Activated CD8-positive, alpha-beta memory T cell treated with anti-CD3 and anti-CD28 coated beads for 24 hours (primary cell): Measurements from ENCODE around the gene ANXA2.

Experiments used
- DNase-seq: peaks from one replicate; pipeline ENCODE4 v3.0.0-alpha.2; 2020

ANXA2 gene

DNA sequence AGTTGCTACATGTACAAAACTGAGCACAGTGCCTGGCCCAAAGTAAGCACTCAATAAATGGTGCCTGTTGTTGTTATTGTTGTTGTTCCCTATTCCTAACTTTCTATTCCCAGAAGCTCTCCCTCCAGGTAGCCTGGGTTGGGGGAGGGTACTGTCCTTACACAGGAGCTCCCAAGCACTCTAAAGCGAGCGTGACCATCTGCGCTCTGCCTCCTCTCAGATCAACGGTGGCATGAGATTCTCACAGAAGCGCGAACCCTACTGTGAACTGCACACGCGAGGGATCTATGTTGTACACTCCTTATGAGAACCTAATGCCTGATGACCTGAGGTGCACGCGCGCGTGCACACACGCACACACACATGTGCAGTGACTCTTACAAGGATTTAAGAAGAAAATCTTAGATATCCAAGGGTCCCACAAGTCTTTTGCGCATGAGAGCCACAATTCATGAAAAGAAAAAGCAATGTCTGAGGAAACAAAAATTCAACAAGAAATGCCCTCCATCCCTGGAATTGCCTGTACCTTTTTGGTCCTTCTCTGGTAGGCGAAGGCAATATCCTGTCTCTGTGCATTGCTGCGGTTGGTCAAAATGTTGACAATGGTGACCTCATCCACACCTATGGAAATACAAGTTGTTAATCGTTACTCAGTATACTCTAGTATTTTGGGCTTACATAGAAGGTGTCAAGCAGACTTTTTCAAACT, 33.7 kb downstream of the ANXA2 start:
- DNase-seq, result no peak

DNA sequence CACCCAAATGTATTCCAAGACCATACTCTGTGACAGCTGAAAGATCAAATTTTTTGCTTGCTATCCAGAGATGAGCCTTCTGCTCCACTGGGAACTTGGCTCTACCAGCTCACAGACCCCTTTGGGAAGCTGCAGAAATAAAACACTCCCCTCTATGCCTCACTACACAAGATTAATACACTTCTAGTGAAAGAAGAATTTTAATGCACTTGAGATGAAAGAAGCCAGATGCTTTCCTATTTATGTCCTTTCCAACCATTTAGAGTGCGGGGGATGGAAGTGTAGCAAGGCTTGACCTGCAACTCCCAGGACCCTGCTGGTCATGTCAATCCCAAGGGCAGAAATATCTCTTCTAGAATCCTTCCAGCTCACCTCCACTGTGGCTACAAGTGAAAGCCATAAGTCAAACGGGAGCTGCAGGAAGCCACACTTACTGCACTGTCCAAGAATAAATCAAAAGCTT, 34.7 kb downstream of the ANXA2 start:
- DNase-seq, result no peak

DNA sequence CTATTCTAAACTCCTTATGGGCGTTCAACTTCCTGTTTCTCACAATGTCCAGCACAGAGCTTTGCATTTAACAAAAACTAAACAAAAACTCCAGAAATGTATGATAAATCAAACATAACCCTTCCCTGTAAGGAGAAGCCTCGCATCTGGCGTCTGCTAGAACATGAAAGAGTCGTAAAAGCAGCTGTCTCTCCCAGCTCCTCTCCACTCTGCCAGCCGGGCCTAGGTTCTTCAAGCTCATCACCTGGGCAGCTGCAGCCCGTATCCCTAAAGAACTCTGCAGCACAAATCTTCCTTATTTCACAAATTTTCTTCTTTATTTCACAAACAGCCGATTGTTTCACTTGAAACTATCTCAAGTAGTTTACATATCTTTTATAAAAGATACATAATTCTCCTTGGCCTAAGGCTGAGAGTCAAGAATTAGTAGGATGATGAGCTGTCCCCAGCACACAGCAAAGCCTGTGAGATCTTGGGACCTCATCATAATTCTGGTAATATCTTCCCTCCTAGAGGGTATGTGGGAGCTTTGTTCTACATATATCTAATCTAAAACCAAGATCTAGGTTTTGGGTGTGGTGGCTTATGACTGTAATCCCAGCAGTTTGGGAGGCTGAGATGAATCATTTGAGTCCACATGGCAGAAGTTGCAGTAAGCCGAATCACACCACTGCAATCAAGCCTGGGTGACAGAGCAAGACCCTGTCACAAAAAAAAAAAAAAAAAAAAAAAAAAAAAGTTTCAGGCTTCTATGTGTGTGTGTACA, 35.3 kb downstream of the ANXA2 start:
- no peak for DNase-seq

DNA sequence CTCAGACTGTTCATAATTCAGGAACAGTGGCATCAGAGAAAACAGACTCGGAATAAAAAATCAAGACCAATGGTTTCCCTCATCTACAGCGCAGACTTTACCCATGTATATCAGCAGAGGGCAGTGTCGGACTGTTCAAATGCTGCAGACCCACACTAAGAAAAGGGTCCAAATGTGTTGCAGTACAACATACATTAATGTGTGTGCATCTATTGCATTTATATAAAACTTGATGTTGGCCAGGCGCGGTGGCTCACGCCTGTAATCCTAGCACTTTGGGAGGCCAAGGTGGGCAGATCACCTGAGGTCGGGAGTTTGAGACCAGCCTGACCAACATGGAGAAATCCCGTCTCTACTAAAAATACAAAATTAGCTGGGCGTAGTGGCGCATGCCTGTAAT, 38.0 kb downstream of the ANXA2 start:
- peak; percentile 70 for DNase-seq

DNA sequence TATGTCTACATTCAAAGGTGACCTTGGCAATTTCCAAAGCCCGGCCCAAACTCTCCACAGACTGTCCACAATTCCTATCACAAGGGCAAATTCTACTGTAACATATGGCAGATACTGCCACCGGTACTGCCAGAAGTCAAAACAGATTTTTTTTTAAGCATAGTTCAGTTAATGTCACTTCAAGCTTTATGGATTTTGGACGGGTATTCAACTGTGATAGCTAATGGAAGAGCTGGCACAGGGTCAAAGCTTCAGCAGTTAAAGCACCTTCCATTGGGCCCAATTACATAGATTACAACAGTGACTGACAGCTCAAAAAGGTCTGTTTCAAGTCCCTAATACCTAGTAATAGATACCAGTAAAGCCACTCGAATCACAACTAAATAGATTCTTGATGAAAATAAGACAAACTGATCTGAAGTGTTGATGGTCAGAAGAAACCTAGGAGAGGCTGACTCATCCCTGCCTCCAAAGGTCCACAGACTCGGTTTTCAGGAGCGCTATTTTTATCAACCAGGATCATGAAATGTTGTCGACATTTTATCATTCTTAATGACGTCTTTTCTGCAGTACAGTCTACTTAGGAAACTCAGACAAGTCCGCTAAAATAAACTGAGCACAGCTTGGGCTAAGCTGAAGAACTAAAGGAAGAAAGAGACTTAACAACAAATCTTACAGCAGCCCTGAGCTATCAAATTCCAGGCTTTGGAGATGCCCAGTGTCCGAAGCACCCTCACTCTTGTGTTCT, 38.7 kb downstream of the ANXA2 start:
- no peak for DNase-seq

DNA sequence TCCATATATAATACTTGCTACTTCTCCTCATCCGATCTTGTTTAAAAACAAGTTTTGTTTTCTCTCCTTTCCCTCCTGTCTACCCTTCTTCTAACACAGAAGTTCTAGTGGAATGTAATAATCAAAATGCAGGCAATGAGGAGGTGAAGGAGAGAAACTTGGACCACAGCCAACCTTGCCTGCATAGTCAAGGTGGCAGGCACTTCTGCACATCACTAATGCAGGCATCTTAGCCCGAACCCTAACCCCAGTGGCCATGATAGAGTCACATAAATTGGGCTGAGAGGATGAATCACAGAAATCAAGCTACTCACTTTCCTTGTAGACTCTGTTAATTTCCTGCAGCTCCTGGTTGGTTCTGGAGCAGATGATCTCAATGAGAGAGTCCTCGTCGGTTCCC, 41.0 kb downstream of the ANXA2 start:
- no peak for DNase-seq

DNA sequence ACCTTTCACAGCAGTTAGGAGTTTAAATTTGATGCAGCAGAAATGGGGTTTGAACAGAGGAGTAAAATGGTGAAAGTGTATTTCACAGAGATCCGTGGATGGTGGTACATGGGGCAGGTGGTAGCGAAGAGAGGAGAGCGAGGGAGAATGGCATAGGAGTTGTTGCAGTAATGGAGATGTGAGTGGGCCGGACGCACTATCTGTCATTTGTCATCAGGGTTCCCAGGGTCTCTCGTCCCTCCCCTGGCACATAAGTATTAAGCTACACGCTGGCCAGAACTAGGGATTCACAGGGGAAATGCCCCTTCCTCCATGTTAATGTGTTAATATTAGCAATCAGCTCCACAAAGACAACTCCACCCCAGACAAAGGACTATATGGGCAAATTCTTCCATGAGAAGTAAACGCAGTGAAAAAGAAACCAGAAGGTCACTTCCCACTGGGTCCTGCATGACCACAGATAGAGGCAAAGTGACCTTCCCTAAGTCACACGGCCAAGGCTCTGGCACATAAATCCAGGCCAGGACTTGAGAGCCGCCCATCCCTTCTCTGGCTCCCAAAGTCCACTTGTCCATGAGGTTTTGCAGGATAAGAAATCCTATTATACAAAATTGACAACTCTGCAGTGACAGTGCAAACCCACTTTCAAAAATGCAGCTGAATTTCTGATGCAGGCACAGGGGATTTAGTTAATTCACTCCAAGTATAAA, 42.5 kb downstream of the ANXA2 start:
- no peak for DNase-seq

DNA sequence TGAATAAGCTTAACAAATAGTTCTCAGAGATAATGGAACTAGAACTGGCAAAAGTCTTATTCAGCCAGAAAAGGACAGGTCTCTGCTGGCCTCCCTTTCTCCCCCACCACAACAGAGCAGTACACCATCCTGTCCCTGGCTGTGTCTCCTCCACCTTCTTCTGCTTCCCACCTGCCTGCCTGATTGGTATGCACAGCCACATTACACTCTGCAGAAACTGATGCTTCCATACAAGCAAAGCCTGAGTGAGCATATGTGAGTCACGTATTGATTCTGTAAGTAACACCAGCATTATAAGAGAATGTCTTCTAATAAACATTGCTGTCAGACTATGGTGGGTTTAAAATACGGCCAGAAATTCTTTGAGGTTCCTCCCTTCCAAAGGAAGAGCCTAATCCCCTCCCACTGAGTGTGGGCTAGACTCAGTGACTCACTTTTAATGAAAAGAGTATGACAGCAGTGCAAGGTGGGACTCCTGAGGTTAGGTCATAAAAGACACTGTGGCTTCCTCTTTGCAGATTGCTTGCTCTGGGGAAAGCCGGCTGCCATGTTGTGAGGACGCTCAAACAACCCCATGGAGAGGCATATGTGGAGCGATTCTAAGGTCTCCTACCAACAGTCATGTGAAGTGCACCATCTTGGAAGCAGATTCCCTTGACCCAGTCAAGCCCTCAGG, 44.4 kb downstream of the ANXA2 start:
- no peak for DNase-seq

DNA sequence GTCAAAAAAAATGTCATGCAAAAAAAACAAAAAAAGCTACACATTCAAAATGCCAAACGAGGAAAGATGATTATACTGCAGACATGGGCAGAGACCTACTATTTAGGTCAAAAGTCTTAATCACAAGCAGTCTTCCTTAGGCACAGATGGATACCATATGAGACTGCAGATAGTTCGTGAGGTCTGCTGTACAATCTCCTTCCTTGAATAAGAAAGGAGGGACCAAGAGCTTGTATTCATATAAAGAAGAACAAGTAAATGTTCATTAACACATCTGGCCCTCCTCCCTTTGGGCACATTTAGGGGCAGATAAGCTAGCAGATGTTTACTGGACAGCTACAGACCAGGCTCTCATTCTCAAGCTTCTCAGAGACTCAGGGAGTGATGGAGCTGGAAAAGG, 45.3 kb downstream of the ANXA2 start:
- no peak for DNase-seq

DNA sequence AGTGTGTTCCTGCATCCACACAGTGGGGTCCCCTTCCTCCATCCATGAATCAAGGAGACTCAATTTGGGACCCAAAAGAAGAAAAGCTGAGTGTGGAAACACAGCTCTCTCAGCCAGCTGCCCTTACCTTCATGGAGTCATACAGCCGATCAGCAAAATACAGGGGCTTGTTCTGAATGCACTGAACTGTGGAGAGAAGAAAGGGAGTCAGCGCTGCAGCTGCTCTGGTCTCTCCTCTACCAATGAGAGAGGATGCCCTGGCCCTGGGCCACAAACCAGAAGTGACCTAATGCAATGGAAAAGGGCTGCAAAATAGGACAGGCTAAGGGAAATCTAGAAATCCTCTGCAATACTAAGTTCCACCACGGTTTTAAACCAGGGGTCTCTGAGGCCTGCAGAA, 46.7 kb downstream of the ANXA2 start:
- no peak for DNase-seq

DNA sequence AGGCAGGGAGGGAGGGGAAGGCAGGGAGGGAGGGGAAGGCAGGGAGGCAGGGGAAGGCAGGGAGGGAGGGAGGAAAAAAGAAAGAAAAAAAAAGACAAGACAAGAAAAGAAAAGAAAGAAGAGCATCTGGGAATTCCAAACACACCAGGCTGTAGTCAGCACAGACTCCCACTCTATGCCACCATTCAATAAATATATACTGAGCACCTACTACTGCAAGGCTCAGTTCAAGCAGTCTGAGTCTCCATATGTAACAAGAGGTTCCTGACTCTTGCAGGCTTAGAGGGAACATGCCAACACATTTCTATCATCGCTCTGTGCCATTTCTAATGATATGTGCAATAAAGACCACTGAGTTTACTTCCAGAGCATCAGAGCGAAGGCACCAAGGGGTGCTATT, 47.7 kb downstream of the ANXA2 start:
- no peak for DNase-seq

DNA sequence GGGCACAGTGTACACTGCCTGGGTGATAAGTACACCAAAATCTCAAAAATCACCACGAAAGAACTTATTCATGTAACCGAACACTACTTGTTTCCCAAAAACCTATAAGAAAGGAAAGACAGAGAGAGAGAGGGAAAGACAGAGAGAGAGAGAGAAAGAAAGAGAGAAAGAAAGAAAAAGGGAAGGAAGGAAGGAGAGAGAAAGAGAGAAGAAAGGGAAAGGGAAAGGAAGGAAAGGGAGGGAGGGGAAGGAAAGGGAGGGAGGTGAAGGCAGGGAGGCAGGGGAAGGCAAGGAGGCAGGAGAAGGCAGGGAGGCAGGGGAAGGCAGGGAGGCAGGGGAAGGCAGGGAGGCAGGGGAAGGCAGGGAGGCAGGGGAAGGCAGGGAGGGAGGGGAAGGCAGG, 48.2 kb downstream of the ANXA2 start:
- DNase-seq, result no peak

DNA sequence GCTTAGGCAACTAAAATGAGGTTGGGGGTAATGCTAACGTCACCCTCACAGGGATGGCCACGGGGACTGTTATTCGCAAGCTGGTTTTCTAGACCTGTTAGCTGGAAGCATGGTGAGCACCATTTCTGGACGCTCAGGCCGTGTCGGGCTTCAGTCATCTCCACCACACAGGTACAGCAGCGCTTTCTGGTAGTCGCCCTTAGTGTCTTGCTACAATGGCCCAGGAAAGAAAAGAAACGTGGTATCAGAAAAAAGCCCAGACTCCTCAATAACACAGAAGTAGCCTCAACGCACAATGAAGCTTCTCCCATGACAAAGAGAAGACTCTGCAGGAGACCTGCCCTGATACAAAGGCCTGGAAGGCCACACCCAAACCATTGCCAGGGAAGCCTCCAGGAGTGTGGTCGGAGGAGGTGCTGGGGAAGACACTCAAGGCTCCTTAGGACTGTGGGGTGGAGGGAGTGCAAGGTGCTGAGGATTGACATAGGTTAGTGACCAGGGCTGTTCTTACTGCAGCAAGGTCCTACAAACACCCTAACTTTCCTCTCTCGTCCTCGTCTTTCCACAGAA, 50.2 kb downstream of the ANXA2 start:
- no peak for DNase-seq

DNA sequence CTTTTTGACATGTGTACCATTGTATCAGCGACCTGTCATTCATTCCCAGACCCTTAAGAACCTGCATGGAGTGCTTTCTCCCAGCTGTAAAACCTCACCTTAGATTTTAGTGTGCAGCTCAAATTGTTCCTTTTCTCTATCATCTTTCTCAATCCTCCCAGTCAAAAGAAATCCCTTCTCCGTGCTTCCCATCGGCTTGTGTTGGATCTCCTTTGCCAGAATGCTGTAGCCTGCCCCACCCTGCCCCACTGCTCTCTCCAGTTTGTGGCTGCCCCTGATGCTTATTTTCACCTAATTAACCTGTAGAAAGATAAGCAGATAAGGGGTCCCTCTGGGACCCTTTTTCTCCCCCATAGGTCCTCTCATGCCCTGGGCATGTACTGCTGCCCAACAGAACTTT, 51.1 kb downstream of the ANXA2 start:
- DNase-seq, result no peak

DNA sequence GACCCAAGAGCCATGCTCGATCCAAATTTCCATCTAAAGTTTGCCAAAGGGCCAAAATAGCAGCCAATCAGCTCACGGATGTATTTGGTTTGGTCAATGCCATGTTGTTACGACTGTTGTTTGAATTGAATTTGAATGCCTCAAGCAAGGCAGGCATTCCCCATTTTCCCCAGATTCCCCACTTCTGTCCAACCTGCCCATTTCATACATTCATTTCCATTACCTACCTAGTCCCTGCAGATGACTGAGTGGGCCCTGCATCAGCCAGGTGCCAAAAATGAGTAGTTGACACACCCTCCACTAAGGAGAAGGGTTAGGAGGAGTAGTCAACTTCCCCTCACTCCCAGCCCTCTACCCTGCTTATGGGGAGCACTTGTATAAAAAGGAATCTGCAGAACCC, 51.7 kb downstream of the ANXA2 start:
- no peak for DNase-seq

DNA sequence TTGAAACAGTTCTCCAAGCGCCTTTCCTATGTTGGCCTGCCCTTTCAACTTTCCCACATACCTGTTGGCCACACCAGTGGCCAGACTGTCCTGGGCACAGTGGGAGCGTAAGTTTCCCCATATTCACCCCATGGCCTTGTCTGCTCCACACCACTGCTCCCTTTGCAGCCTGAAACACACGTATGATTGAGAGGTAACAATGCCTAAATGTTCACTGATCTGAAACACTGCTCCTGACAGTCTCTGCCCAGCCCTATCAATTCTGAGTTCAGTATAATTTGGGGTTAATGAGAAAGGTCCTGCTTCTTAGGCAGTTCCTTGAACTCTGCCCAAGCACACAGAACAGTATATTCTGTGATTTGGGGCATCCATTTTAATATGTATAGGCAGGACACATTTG, 52.2 kb downstream of the ANXA2 start:
- DNase-seq, result no peak

DNA sequence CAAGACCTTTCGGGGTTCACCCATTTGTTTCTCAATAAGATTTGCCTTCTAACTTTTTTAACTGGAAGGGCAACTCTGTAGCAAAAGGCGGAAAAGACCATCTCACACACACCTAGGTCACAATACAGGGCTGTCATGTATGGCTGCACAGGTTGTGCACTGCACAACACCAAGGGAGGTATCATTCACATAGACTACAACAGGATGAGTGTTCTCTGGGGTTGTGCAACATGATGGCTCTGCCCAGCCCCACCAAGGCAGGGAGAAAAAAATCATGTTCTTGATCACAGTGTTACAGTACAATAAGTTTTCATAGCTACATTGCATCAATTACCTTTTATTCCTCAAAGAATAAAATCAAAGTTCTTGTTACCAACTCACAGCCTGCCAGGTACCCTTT, 52.8 kb downstream of the ANXA2 start:
- no peak for DNase-seq

DNA sequence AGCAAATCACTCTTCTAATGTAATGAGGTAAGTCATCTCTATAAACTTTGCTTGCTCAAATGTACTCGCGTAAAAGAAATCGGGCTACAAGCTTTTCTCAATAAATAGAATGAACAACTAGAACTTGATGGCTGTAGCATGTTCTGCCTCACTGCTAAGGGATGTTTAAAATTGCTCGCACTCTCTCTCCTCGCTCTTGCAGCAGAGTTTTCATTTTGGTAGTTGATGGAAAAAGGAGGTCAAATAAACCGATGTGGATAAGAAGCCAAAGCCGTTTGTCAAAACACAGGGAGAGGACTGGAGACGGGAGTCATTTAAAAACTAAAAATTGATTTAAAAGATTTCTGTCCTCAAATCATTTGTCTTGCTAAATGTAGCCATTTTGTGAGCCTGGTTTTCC, 53.3 kb downstream of the ANXA2 start:
- DNase-seq, result no peak

DNA sequence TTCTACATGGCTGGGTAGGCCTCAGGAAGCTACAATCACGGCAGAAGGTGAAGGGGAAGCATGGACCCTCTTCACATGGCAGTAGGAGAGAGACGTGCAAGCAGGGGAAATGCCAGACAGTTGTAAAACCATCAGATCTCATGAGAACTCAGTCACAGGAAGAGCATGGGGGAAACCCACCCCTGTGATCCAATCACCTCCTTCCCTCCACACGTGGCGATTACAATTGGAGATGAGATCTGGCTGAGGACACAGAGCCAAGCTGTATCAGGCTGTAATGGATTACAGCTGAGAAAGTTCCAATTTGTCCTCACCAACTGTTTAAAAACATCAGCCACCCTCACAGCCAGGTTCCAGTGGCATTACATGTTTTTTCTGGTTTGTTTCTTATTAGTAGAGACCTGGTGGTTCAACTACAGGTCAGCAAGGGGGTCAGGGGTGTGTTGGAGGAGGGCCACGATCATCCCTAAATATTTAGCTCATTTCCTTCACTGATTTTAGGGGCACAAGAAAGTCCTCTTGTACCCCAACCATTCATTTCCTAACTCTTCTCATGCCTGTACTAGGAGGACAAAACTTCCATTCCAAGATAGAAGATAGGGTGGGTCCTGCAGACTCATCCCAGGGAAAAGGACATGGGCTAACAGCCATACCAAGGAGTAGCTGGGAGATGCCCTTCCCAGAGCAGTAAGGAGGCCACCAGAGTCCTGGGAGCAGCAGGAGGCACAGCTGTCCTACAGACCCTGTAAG, 54.4 kb downstream of the ANXA2 start:
- DNase-seq, result no peak

DNA sequence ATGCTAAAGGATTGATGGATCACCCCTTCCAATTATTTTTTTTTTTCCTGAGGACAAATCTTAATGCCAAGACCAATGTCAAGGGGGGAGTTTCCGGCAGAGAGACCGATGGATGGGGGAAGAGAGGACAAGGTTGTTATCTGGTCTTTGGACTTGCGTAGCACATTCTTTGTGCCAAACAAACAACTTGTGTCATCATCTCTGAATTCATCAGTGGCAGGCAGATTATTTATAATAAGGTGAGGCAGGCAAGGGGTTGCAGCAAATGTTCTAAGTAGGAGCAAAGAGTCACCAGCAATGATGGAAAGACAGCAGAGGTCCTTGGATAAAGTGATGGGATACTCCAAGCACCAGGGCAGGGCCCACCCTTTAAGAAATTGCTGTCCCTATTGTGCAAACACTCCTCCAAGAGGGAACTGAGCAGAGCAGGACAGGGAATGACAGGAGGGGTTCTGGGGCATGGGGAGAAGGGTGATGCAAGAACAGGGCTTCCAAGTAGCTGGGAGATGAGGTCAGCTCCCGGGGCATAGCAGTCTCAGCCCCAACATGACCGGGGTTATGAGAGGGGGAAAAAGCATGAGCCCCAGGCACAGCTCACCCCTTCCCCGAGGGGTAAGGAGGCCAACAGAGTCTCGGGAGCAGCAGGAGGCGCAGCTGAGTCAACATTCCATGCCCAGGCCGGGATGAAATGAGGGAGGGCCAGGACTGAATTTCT, 57.4 kb downstream of the ANXA2 start:
- DNase-seq, result no peak

DNA sequence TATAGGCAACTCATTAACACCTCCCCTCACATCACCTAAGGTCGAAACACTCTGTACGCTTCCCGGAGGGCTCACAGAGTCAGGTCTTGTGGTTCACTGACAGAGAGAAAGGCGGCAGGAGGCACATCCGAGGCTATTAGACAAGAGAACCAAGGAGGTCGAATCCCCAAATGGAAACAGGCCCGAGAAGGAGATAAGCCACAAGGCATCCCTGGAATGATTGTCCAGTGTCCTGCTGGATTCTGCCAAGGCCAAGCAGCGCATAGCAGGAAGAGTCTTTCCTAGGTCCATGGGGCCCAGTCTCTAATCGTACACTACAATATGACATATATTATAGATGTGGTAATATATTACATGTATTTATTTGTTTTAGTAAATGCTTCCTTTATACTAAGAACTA, 58.5 kb downstream of the ANXA2 start:
- no peak for DNase-seq
